MM.1S (cell line): ENCODE data around the gene KDELR1.

ENCODE experiments used
- CTCF ChIP-seq: fragments of 300-600 bp; sonication (generic); IDR thresholded peaks from 2 replicates; pipeline ENCODE4 v1.5.1; 2016; ENCODE audit warnings: antibody characterized with exemption, low read length, mixed read lengths
- EZH2 ChIP-seq: fragments of 300-600 bp; sonication (generic); optimal IDR thresholded peaks from 2 replicates; pipeline ENCODE3; 2017; ENCODE audit warnings: low read depth, mild to moderate bottlenecking, antibody characterized with exemption, low read length, mixed read lengths
- EZH2phosphoT487 ChIP-seq: fragments of 300-600 bp; sonication (generic); IDR thresholded peaks from 2 replicates; pipeline ENCODE4 v1.6.1; 2018; ENCODE audit warnings: antibody characterized with exemption, low read length

- no peak for TF ChIP-seq CTCF
- TF ChIP-seq EZH2phosphoT487, result no peak
- TF ChIP-seq EZH2, result no peak
Measured at GRCh38 chr19:48421548-48421947, 30.2 kb upstream of the KDELR1 start.
